HuH-7 (cell line): ENCODE measurements around the gene STK32B.

Experiments used
- DNase-seq: peaks from one replicate; pipeline ENCODE4 v3.0.0; 2011; ENCODE audit warnings: low spot score

Gene STK32B

GRCh38 chr4:5365071-5366008 is 314.1 kb downstream of the STK32B start:
- no peak for DNase-seq

- DNase-seq, result no peak
Observed at GRCh38 chr4:5366009-5366386, 314.7 kb downstream of the STK32B start.

DNA sequence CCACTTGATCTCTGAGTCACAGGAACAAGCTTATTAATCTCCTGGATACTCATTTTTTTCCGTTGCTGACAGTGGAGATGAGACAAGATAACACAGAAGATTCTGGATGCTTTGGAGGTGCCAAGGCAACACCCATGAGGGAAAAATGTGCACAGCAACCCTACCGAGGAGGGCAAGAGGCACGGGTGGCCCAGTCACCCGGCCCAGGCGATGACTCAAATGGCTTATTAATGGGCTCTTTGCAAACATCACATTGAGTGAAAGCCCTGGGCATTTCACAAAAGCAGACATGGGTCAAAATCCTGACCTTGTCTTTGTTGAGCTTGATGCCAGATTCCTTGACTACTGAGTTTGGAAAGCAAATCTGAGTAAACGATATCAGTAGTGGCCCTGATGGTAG is 315.1 kb downstream of the STK32B start:
- no peak for DNase-seq

GRCh38 chr4:5368426-5368825 is 317.1 kb downstream of the STK32B start:
- DNase-seq, result no peak

- DNase-seq, result no peak
Observed at GRCh38 chr4:5370286-5370685, 319.0 kb downstream of the STK32B start.

GRCh38 chr4:5371415-5372190 is 320.3 kb downstream of the STK32B start:
- no peak for DNase-seq

DNA sequence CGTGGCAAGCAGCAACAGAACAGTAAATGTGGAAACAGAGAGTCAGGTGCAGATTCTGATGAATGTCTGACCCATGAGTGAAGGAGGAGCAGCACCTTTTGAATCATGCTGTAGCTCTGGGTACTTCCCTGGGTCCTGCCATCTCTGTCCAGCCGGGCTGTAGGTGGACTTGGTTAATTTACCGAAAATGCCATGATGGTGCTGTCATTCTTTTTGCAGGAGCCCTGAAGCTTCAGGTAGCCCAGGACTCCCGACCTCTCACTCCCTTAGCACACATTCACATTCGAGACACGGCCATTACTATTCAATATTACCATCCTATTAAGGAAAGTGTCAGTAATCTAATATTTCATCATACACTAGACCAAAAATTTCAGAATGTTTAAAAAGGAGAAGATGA is 320.9 kb downstream of the STK32B start:
- no peak for DNase-seq

DNA sequence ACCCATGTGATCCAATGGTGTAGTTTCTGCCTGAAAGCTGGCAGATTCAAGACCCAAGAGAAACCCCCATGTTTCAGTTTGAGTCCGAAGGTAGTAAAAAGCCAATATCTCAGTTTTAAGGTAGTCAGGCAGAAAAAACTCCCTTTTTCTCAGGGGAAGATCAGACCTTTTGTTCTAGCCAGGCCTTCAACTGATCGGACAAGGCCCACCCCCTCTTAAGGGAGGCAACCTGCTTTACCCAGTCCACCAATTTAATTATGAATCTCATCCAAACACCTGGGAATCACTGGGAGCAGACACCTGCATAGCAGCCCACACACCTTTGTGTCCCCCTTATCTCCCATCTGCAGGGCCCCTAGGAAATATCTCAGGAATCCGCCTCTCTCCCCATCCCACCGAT is 322.0 kb downstream of the STK32B start:
- no peak for DNase-seq

GRCh38 chr4:5374592-5374991 is 323.3 kb downstream of the STK32B start:
- no peak for DNase-seq

- no peak for DNase-seq
Observed at GRCh38 chr4:5374994-5375393, 323.7 kb downstream of the STK32B start.

- no peak for DNase-seq
Observed at GRCh38 chr4:5376015-5376414, 324.7 kb downstream of the STK32B start.

GRCh38 chr4:5378002-5378401 is 326.7 kb downstream of the STK32B start:
- DNase-seq, result no peak

- DNase-seq, result no peak
Observed at GRCh38 chr4:5379895-5380294, 328.6 kb downstream of the STK32B start.

- DNase-seq, result no peak
Observed at GRCh38 chr4:5381961-5382441, 330.7 kb downstream of the STK32B start.

- DNase-seq, result no peak
Observed at GRCh38 chr4:5383191-5383980, 332.1 kb downstream of the STK32B start.

DNA sequence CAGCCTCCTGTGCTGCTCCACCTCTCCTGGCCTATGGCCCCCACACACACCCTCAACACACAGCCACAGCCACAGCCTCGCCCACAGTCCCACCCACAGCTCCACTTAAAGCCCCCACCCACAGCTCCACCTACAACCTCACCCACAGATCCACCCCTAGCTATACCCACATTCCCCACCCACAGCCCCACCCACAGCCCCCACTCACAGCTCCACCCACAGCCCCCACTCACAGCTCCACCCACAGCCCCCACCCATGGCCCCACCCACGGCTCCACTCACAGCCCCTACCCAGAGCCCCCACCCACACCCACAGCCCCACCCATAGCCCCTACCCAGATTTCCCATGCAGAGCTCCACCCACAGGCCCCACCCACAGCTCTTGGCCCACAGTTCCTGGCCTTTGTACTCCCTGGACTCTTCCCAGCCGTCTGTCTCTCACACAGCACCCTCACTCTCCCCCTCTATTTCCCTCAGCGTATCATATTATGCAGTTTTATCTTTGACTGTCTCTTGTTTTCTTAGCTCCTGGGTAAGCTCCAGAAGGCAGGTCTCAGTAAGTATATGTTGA is 334.5 kb downstream of the STK32B start:
- no peak for DNase-seq

GRCh38 chr4:5386921-5387320 is 335.6 kb downstream of the STK32B start:
- DNase-seq, result no peak

GRCh38 chr4:5387457-5387856 is 336.2 kb downstream of the STK32B start:
- no peak for DNase-seq

DNA sequence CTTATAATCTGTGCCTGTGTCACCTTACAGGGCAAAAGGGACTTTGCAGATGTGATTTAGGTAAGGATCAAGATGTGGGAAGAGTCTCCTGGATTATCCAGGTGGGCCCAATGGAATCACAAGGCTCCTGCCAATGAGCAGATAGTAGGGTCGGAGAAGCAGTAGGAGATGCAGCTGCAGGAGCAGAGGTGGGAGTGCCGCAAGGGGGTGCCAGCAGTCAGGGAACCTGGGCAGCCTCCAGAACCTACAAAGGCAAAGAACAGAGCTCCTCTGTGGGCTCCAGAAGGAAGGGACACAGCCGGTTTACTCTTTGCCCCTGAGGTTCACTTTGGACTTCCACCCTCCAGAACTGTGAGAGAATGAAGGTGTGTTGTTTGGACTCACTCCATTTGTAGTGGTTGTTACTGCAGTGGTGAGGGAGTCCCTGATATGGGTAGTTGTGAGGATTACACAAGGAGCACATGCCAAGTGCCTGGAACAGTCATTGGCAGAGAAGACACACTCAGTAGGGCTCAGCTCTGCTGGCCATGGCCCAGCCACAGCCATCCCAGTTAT is 338.6 kb downstream of the STK32B start:
- no peak for DNase-seq

DNA sequence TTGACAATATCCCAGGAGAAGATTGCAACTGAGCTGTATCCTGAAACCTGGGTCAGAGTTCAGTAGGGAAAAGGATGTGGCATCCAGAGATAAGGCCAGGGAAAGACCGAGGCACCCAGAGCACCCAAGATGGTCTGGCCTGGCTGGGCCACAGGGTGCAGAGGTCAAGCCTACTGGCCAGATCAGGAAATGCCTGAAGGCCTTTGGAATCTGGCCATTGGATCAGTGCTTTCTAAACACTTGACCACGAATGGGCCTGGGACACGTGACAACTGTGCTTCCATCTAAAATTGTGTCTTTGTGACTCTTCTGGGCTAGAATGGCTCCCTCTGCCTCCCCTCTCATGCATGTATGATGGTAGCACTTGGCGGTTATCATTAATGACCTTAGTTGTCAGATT is 340.2 kb downstream of the STK32B start:
- no peak for DNase-seq

DNA sequence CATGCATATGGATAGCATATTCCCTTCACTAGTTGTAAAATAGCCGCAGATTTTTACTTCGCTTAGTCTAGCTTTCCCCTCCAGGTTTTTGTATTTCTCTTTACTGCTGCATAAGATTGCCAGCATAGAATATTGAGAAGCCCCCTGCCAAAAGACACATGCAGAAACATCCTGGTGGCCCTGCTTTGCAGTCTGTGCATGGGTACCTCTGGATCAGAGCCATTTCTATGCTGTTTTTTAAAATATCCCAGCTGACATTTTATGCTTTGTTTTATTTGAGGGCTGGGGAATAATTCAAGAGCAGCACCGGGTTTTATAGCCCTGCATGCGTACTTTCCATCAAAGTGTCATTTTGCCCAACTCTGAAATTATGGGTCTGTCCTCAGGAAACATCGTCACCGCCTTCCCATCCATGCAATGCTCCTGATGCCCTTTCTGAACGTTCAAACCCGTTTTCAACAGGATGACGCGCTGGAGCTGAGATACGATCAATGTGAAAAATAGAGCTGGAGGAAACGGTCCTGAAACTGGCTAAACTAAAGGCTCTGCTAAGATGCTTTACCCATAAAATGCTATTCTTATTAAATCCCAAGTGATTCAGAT is 342.7 kb downstream of the STK32B start:
- no peak for DNase-seq
